ENCODE measurements around the gene ZNF609. TPM values are rescaled to one million over a fixed set of nuclear protein-coding genes. Genes with fewer than 3 reads are reported as not detected.

Gene ZNF609
- total and polyA plus RNA-seq, 8 donors: 4.2 to 25.2 (median 13.1) TPM

GRCh38 chr15:64730151-64730550 lies 269.8 kb downstream of the ZNF609 start:
- Histone ChIP-seq H3K9me3 (no peaks in the 10 kb centered on the region), H3K4me3 (no peak overlapping the region), H3K36me3 (no peaks in the 10 kb centered on the region), H3K4me1 (no peaks in the 10 kb centered on the region), H3K27me3 (no peaks in the 10 kb centered on the region), H3K27ac (no peak overlapping the region)
- DNase-seq (no peak), ATAC-seq (no peak), FAIRE-seq (no peak)
- intact Hi-C loops (cut with DNase I): loop anchor here (5.0 to 10.0 kb wide), 3 partner anchors 77 to 185 kb away; partner anchors contain the start of gene ANKDD1A (in 1 of the 3)
- WGBS, 2 donors: 65 to 74% methylated on average over 5 of the region's 5 CpGs
- TF ChIP-seq, protein P1, sequence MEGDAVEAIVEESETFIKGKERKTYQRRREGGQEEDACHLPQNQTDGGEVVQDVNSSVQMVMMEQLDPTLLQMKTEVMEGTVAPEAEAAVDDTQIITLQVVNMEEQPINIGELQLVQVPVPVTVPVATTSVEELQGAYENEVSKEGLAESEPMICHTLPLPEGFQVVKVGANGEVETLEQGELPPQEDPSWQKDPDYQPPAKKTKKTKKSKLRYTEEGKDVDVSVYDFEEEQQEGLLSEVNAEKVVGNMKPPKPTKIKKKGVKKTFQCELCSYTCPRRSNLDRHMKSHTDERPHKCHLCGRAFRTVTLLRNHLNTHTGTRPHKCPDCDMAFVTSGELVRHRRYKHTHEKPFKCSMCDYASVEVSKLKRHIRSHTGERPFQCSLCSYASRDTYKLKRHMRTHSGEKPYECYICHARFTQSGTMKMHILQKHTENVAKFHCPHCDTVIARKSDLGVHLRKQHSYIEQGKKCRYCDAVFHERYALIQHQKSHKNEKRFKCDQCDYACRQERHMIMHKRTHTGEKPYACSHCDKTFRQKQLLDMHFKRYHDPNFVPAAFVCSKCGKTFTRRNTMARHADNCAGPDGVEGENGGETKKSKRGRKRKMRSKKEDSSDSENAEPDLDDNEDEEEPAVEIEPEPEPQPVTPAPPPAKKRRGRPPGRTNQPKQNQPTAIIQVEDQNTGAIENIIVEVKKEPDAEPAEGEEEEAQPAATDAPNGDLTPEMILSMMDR (IDR thresholded peaks at IDR 0.05): no peak

- H3K27ac ChIP-seq: no peak overlapping the region
- DNase-seq (peak; percentile 81 to 95 (median 92)), FAIRE-seq (no peak), ATAC-seq (peak; percentile 92 to 96 (median 96))
- no peaks in the 10 kb centered on the region for H3K36me3 ChIP-seq
- no peaks in the 10 kb centered on the region for H3K9me3 ChIP-seq
- no peaks in the 10 kb centered on the region for H3K4me1 ChIP-seq
- 14 to 21% methylated on average over 16 of the region's 16 CpGs for WGBS, 2 donors
- intact Hi-C loops (cut with DNase I): loop anchor here (5.0 to 10.0 kb wide), 3 partner anchors 76 to 184 kb away; partner anchors contain the start of gene ANKDD1A (in 1 of the 3)
- no peak overlapping the region for H3K4me3 ChIP-seq
- TF ChIP-seq, protein P1 (IDR thresholded peaks at IDR 0.05): peak; percentile 70 to 91 (median 83)
- H3K27me3 ChIP-seq: no peaks in the 10 kb centered on the region
These were observed 270.8 kb downstream of the ZNF609 start for GRCh38 chr15:64731012-64731804.

- DNase-seq (no peak), ATAC-seq (no peak), FAIRE-seq (no peak)
- Histone ChIP-seq H3K27me3 (no peaks in the 10 kb centered on the region), H3K4me1 (no peaks in the 10 kb centered on the region), H3K27ac (no peak overlapping the region), H3K36me3 (no peaks in the 10 kb centered on the region), H3K4me3 (no peak overlapping the region), H3K9me3 (no peaks in the 10 kb centered on the region)
- intact Hi-C loops (cut with DNase I): loop anchor here (5.0 to 10.0 kb wide), 3 partner anchors 76 to 183 kb away; partner anchors contain the start of gene ANKDD1A (in 1 of the 3)
- TF ChIP-seq, protein P1 (IDR thresholded peaks at IDR 0.05): no peak
- WGBS, 2 donors: 45 to 49% methylated on average over 9 of the region's 9 CpGs
These were observed 271.4 kb downstream of the ZNF609 start for GRCh38 chr15:64731805-64732151.

DNA sequence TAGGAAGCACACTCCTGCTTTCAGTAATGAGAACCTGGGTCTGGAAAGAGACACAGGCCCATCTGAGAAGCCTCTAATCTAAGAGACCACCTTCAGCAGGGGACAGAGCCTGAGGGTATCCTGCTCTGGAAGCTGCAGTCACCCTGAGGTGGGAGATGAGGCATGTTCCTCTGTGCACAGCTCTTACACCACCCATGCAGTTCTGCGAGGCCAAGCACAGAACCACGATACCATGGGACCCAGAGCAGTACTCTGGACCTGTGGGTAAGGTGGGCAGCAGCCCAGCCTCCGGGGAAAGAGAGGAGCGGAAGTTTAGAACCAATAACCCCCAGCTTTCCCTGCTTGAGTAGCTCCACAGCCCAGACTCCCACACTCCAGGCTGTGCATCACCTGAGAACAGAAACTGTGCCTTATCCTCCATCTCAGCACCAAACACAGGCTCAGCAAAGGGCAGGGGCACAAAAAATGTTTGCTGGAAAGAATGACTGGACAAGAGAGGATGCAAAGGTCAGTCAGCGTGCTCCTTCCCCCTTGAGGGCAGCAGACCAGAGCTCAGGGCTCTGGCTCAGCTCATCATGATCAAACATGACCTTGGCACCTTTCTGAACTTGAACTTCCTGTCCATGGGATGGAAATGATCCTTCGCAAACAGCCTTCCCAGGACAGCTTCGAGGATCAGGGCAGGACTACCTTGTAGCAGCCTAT lies 271.9 kb downstream of the ZNF609 start:
- DNase-seq (no peak), FAIRE-seq (no peak), ATAC-seq (no peak)
- intact Hi-C loops (cut with DNase I): loop anchor here (5.0 to 10.0 kb wide), 3 partner anchors 75 to 182 kb away; partner anchors contain the start of gene ANKDD1A (in 1 of the 3)
- no peaks in the 10 kb centered on the region for H3K9me3 ChIP-seq
- no peak overlapping the region for H3K27ac ChIP-seq
- 70 to 73% methylated on average over 7 of the region's 7 CpGs for WGBS, 2 donors
- H3K36me3 ChIP-seq: no peaks in the 10 kb centered on the region
- H3K27me3 ChIP-seq: no peaks in the 10 kb centered on the region
- no peaks in the 10 kb centered on the region for H3K4me1 ChIP-seq
- TF ChIP-seq, protein P1 (IDR thresholded peaks at IDR 0.05): no peak
- no peak overlapping the region for H3K4me3 ChIP-seq

Other genes starting within 250 kb of the ZNF609 start
- gene CSNK1G1, start 104.4 kb upstream of the ZNF609 start, total RNA-seq: 10 to 100 TPM in 1 of 6 donors, 1 to 10 TPM in 5; 6.0 to 12.1 (median 8.1) TPM
- gene CSNK1G1, start 104.4 kb upstream of the ZNF609 start, polyA plus RNA-seq: 1 to 10 TPM; 2.4 to 3.4 TPM
- 1 to 10 TPM in 4 of 6 donors, under 1 TPM in 2; 0.51 to 2.1 (median 1.4) TPM for gene PCLAF, start 79.1 kb upstream of the ZNF609 start, total RNA-seq
- gene PCLAF, start 79.1 kb upstream of the ZNF609 start, polyA plus RNA-seq: 1 to 10 TPM; 1.3 to 2.2 TPM
- 10 to 100 TPM in 3 of 6 donors, 1 to 10 TPM in 3; 9.1 to 17.5 (median 10.7) TPM for gene TRIP4, start 72.7 kb upstream of the ZNF609 start, total RNA-seq
- 10 to 100 TPM; 11.7 to 15.4 TPM for gene TRIP4, start 72.7 kb upstream of the ZNF609 start, polyA plus RNA-seq

All from pancreas (tissue), 10 donors.